Liver (tissue), 9 donors: Measurements from ENCODE around the gene PTPN9. TPM values are rescaled to one million over a fixed set of nuclear protein-coding genes. Genes with fewer than 3 reads are reported as not detected.

ENCODE experiments used
- DNase-seq: peaks from one replicate; pipeline ENCODE4 v3.0.0-alpha.2; 2017; ENCODE audit warnings: low spot score
- H3K27ac ChIP-seq, 2 donors: one replicate each; pipeline ENCODE4 v1.7.0; 2013; ENCODE audit warnings: inconsistent platforms in 2 of 2, low read length in 2 of 2, control low read depth in 1 of 2, low read depth in 1 of 2, mild to moderate bottlenecking in 1 of 2
- H3K27me3 ChIP-seq, 4 donors: one replicate each; pipeline versions ENCODE4 v1.6.1 to v1.7.0; 2013; ENCODE audit warnings: low read length in 3 of 4, inconsistent platforms in 1 of 4, mild to moderate bottlenecking in 1 of 4, moderate library complexity in 1 of 4; ENCODE audit not compliant: control insufficient read depth in 4 of 4, insufficient read depth in 4 of 4
- H3K36me3 ChIP-seq, 4 donors: one replicate each; pipeline versions ENCODE4 v1.6.1 to v1.7.0; 2013; ENCODE audit warnings: low read length in 3 of 4, mild to moderate bottlenecking in 3 of 4, low read depth in 1 of 4, moderate library complexity in 1 of 4; ENCODE audit not compliant: control insufficient read depth in 4 of 4, insufficient read depth in 3 of 4
- H3K4me1 ChIP-seq, 4 donors: one replicate each; pipeline versions ENCODE4 v1.6.1 to v1.7.0; 2013; ENCODE audit warnings: low read length in 3 of 4, mild to moderate bottlenecking in 3 of 4, moderate library complexity in 1 of 4; ENCODE audit not compliant: control insufficient read depth in 4 of 4, insufficient read depth in 4 of 4
- H3K4me3 ChIP-seq, 3 donors: one replicate each; pipeline versions ENCODE4 v1.6.1 to v1.7.0; 2013; ENCODE audit warnings: low read length in 3 of 3, control low read depth in 1 of 3, low read depth in 1 of 3, mild to moderate bottlenecking in 1 of 3
- H3K9ac ChIP-seq, 2 donors: one replicate each; pipeline ENCODE4 v1.7.0; 2013; ENCODE audit warnings: low read length in 2 of 2, mild to moderate bottlenecking in 2 of 2, moderate library complexity in 2 of 2, control low read depth in 1 of 2, low read depth in 1 of 2
- H3K9me3 ChIP-seq, 4 donors: one replicate each; pipeline versions ENCODE4 v1.6.1 to v1.7.0; 2013; ENCODE audit warnings: low read length in 3 of 4; ENCODE audit not compliant: control insufficient read depth in 4 of 4
- EGR1 ChIP-seq, 2 donors: IDR thresholded peaks; 2 replicates each; pipeline ENCODE4 v1.6.1; 2016 to 2018; ENCODE audit warnings: antibody characterized with exemption in 2 of 2, low read depth in 2 of 2
- FOXA1 ChIP-seq: IDR thresholded peaks from 2 replicates; pipeline ENCODE4 v1.6.1; 2016; ENCODE audit warnings: antibody characterized with exemption
- FOXA2 ChIP-seq: IDR thresholded peaks from 2 replicates; pipeline ENCODE4 v1.6.1; 2016; ENCODE audit warnings: antibody characterized with exemption
- GABPA ChIP-seq, 2 donors: IDR thresholded peaks in 1 of 2; conservative IDR thresholded peaks in 1 of 2; 2 replicates each; pipeline ENCODE4 v1.6.1; 2016; ENCODE audit warnings: antibody characterized with exemption in 2 of 2, mild to moderate bottlenecking in 1 of 2, moderate library complexity in 1 of 2
- HNF4A ChIP-seq, 2 donors: conservative IDR thresholded peaks; 2 replicates each; pipeline ENCODE4 v1.6.1; 2016; ENCODE audit warnings: antibody characterized with exemption in 2 of 2, mild to moderate bottlenecking in 2 of 2
- HNF4G ChIP-seq: IDR thresholded peaks from 2 replicates; pipeline ENCODE4 v1.6.1; 2016; ENCODE audit warnings: antibody characterized with exemption
- JUND ChIP-seq, 2 donors: IDR thresholded peaks; 2 replicates each; pipeline ENCODE4 v1.6.1; 2016; ENCODE audit warnings: antibody characterized with exemption in 2 of 2
- MAX ChIP-seq: IDR thresholded peaks from 2 replicates; pipeline ENCODE4 v1.6.1; 2016; ENCODE audit warnings: antibody characterized with exemption
- NR2F2 ChIP-seq: IDR thresholded peaks from 2 replicates; pipeline ENCODE4 v1.6.1; 2016; ENCODE audit warnings: antibody characterized with exemption
- RAD21 ChIP-seq, 2 donors: IDR thresholded peaks; 2 replicates each; pipeline ENCODE4 v1.6.1; 2016; ENCODE audit warnings: antibody characterized with exemption in 2 of 2, mild to moderate bottlenecking in 2 of 2
- REST ChIP-seq: IDR thresholded peaks from 2 replicates; pipeline ENCODE4 v1.6.1; 2016; ENCODE audit warnings: antibody characterized with exemption, mild to moderate bottlenecking
- RXRA ChIP-seq, 2 donors: IDR thresholded peaks; 2 replicates each; pipeline ENCODE4 v1.6.1; 2017 to 2018; ENCODE audit warnings: antibody characterized with exemption in 2 of 2, mild to moderate bottlenecking in 1 of 2
- SP1 ChIP-seq: IDR thresholded peaks from 2 replicates; pipeline ENCODE4 v1.6.1; 2018; ENCODE audit warnings: antibody characterized with exemption, mild to moderate bottlenecking
- TAF1 ChIP-seq: conservative IDR thresholded peaks from 2 replicates; pipeline ENCODE4 v1.6.1; 2016; ENCODE audit warnings: antibody characterized with exemption, mild to moderate bottlenecking
- YY1 ChIP-seq: IDR thresholded peaks from 2 replicates; pipeline ENCODE4 v1.6.1; 2016; ENCODE audit warnings: antibody characterized with exemption, mild to moderate bottlenecking
- ZBTB33 ChIP-seq: IDR thresholded peaks from 2 replicates; pipeline ENCODE4 v1.6.1; 2016; ENCODE audit warnings: antibody characterized with exemption
- WGBS: extraction: QIAGEN DNeasy Blood & Tissue Kit; methylation state at CpG from one replicate; pipeline ENCODE4 v1.1.7; 2013; 5-methylcytosine and 5-hydroxymethylcytosine counted together
- polyA plus RNA-seq, 2 donors: library from polyadenylated mRNA; stranded (reverse) in 1 of 2; unstranded in 1 of 2; fragments of 200-250 nt in 1 of 2; fragments of >200 nt in 1 of 2; fragmentation: Nextera tagmentation in 1 of 2; extraction: Ambion mirVana in 1 of 2; gene quantifications; one replicate each; pipeline versions ENCODE4 v1.2.1 to v1.2.3, GENCODE V29; 2013 to 2015
- total RNA-seq, 2 donors: library from RNA; depleted of rRNA; stranded (reverse); fragments of >200 nt; gene quantifications; one replicate each; pipeline ENCODE4 v1.2.3, GENCODE V29; 2014
- TF ChIP-seq, protein P1 (sequence below): IDR thresholded peaks from 2 replicates; pipeline ENCODE4 v1.6.1; 2016; ENCODE audit warnings: antibody characterized with exemption
- TF ChIP-seq, protein P2 (sequence below): fragments of 150-350 bp; IDR thresholded peaks from 2 replicates; pipeline ENCODE4 v1.5.1; 2017; ENCODE audit warnings: improper control_type of control experiment, low read depth, low read length; ENCODE audit not compliant: missing input control
- donor health status: healthy.
- donor health status: healthy.
- donor health status: healthy.
- donor health status: healthy.
- donor health status: healthy.

The PTPN9 gene
- total and polyA plus RNA-seq, 4 donors = 5.4 to 14.1 (median 7.5) TPM

GRCh38 chr15:75454471-75455378 is 124.4 kb downstream of the PTPN9 start (continued):
- TF ChIP-seq ZBTB33 = no peak
- no peak for TF ChIP-seq FOXA2
- TF ChIP-seq RXRA (IDR thresholded peaks at IDR 0.05) = no peak
- TF ChIP-seq, protein P1, sequence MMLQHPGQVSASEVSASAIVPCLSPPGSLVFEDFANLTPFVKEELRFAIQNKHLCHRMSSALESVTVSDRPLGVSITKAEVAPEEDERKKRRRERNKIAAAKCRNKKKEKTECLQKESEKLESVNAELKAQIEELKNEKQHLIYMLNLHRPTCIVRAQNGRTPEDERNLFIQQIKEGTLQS = no peak
- no peak for TF ChIP-seq RAD21 (IDR thresholded peaks at IDR 0.05)
- no peak for TF ChIP-seq GABPA (IDR thresholded peaks at IDR 0.05 in 1 of 2, conservative IDR thresholded peaks at IDR 0.05 in 1 of 2)

GRCh38 chr15:75453703-75454470 is 125.2 kb downstream of the PTPN9 start:
- H3K4me1 ChIP-seq = peaks cover 6 to 35% (median 25%) of the 10 kb centered on the region in 4 donors
- H3K9ac ChIP-seq = peak overlapping the region; percentile 85 to 86
- peak overlapping the region; percentile 96 to 98 for H3K27ac ChIP-seq
- TF ChIP-seq FOXA2 (no peak), EGR1 (IDR thresholded peaks at IDR 0.05; ENCODE audit: low read depth in 2 of 2) (peak in 1 of 2 donors; percentile 47), FOXA1 (no peak), JUND (IDR thresholded peaks at IDR 0.05) (peak; percentile 18 to 26), RXRA (IDR thresholded peaks at IDR 0.05) (peak; percentile 14 to 19), SP1 (peak; percentile 95), HNF4G (no peak), ZBTB33 (peak; percentile 29), HNF4A (conservative IDR thresholded peaks at IDR 0.05) (peak in 1 of 2 donors; percentile 4), RAD21 (IDR thresholded peaks at IDR 0.05) (no peak), MAX (peak; percentile 86), REST (peak; percentile 60), YY1 (peak; percentile 73), TAF1 (peak; percentile 58), GABPA (IDR thresholded peaks at IDR 0.05 in 1 of 2, conservative IDR thresholded peaks at IDR 0.05 in 1 of 2) (peak in 1 of 2 donors; percentile 86), NR2F2 (peak; percentile 52)
- TF ChIP-seq, protein P1 = no peak
- TF ChIP-seq, protein P2, sequence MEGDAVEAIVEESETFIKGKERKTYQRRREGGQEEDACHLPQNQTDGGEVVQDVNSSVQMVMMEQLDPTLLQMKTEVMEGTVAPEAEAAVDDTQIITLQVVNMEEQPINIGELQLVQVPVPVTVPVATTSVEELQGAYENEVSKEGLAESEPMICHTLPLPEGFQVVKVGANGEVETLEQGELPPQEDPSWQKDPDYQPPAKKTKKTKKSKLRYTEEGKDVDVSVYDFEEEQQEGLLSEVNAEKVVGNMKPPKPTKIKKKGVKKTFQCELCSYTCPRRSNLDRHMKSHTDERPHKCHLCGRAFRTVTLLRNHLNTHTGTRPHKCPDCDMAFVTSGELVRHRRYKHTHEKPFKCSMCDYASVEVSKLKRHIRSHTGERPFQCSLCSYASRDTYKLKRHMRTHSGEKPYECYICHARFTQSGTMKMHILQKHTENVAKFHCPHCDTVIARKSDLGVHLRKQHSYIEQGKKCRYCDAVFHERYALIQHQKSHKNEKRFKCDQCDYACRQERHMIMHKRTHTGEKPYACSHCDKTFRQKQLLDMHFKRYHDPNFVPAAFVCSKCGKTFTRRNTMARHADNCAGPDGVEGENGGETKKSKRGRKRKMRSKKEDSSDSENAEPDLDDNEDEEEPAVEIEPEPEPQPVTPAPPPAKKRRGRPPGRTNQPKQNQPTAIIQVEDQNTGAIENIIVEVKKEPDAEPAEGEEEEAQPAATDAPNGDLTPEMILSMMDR = no peak
- H3K9me3 ChIP-seq = no peaks in the 10 kb centered on the region
- H3K27me3 ChIP-seq = no peaks in the 10 kb centered on the region
- whole genome bisulfite sequencing = under 1% methylated on average over 57 of the region's 57 CpGs
- no peaks in the 10 kb centered on the region for H3K36me3 ChIP-seq
- DNase-seq = peak; percentile 97
- H3K4me3 ChIP-seq = peak overlapping the region; percentile 81 to 91 (median 86)
